Fibroblast of upper back skin (primary cell): ENCODE measurements around the gene SDHAF2.
"Not testable (repeated sequence)": the region's sequence is repeated elsewhere in the genome, so short reads cannot be mapped to it uniquely, and the experiment has no call there.

ENCODE experiments used
- DNase-seq: peaks from one replicate; pipeline ENCODE4 v3.0.0-alpha.2; 2013

SDHAF2 gene

DNA sequence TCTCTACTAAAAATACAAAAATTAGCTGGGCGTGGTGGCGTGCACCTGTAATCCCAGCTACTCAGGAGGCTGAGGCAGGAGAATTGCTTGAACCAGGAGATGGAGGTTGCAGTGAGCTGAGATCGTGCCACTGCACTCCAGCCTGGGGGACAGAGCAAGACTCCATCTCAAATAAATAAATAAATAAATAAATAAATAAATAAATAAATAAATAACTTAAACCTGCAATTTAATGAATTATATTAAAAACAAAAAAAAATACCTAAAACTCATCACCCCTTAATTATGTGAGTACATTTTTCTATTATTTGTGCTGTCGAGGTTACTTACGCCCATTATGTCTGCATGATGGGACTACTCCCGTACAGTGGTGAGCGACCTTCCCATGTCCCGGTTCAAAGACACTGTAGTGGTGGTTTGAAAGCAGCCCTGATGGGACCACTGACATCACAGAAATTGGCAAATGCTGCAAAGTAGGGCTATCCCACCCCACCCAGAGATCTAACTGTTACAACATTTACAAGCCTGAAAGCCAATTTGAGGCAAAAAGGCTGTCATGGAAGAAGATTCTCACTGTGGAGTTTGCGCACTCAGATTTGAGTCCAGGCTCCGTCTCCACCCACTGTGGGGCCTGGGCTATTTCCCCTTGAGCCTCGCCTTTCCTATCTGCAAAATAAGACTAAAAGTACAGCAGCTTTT lies 49.6 kb downstream of the SDHAF2 start:
- not testable (repeated sequence) for DNase-seq

DNA sequence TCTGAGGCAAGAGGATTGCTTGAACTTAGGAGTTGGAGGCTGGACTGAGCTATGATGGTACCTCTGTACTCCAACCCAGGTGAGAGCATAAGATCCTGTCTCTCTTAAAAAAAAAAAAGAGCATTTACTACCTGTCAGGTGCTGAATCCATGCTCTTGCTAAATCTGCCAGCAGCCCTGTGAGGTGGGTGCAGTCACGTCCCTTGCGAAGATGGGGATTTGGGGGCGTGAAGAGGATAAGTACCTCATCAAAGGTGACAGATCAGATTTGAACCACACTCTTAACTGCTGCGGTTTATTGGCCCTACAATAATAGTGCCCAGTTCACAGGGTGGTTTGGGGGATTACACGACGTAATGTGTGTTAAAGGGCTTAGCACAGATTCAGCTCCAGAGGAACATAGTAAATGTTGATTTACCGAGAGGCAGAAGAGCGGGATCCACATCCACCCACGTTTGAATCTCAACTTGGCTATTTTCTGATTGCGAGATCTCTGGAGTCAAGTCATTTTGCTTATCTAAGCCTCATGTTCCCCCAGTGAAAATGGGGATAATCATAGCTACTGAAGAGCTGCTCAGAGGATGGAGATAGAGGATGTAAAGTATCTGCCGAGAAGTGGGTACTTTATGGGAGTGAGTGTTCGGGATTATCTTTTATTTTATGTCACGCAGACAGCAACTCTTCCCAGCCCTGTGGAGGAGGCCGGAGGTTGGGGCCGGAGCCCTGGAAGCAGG lies 50.5 kb downstream of the SDHAF2 start:
- no peak for DNase-seq

DNA sequence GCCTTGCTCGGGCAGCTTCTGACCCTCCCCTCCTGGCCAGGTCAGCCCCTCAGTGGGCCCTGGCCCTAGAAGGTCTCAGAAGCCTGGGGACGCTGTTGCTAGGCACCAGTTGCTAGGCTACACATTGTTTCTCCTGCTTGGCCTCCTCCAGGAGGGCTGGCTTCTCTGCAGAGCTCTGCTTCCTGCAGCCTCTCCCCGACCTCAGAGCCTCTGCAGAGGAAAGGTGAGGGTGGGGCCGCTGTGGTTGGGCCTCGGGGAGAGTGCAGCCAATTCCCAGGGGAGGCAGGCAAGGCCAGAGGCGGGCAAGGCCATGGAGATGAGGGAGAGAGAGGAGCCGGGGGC lies 51.0 kb downstream of the SDHAF2 start:
- no peak for DNase-seq

DNA sequence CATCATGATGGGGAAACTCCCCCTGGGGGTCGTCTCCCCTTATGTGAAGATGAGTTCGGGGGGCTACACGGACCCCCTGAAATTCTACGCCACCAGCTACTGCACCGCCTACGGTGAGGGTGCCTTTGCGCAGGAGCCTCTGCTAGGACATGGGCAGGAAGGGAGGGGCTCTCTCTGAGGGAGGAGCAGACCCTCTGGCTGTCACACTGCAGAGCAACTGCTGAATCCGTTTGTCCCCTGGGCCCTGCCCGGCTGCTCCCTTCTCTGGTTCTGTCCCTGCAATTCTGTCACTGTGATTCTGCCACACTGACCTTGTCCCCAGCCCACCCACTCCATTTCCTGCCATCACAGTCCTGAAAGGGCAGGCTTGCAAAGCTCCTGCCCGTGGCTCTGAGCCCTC lies 51.9 kb downstream of the SDHAF2 start:
- no peak for DNase-seq

DNA sequence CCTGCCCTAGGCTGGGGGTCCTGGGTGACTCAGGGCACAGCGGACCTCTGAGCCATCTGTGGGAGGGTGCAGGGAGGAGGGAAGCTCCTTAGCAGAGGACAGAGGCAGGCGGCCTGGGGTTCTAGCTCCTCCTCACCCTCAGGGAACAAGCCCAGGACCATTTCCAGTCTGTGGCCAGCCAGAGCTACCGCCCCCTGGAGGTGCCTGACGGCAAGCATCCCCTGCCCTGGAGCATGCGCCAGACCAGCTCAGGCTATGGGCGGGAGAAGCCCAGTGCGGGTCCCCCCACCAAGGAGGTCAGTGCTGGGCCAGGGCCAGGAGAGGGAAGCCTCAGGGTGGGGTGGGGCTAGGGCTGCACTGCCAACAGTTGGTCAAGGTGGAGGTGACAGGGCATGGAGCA lies 52.6 kb downstream of the SDHAF2 start:
- no peak for DNase-seq

DNA sequence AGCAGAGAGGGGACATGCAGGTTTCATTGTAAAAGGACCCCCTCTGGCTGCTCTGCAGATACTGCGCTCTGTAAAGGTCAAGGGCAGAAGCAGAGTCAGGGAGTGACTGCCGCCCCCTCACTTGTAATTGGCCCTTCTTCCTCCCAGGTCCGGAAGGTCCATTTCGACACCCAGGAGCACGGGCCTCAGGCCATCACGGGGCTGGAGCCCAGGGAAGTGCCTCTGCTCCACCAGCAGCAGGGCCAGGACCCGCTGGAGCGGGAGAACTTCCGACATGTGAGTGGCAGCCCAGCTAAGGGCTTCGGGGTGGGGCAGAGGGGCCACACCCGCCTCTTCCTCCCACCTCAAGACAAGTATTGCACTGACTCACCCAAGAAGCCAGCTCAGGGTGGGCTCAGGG lies 54.6 kb downstream of the SDHAF2 start:
- no peak for DNase-seq

DNA sequence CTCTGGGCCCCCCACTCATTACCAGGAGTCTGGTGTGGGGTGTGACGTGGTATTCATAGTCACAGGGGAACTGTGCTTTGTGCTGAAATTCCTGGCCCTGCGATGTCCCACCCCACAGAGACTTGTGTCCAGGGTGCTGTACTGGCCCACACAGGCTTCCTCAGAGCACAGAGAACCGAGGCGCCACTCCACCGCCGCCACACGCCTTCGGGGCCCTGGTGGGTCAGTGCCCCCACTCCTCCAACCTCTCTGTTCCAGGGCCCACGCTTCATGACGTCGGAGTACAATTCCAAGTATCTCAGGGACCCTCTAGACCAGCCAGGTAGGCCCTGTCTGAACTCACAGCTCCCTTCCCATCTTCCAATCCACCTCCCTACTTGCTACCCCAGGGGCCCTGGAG lies 55.2 kb downstream of the SDHAF2 start:
- no peak for DNase-seq

DNA sequence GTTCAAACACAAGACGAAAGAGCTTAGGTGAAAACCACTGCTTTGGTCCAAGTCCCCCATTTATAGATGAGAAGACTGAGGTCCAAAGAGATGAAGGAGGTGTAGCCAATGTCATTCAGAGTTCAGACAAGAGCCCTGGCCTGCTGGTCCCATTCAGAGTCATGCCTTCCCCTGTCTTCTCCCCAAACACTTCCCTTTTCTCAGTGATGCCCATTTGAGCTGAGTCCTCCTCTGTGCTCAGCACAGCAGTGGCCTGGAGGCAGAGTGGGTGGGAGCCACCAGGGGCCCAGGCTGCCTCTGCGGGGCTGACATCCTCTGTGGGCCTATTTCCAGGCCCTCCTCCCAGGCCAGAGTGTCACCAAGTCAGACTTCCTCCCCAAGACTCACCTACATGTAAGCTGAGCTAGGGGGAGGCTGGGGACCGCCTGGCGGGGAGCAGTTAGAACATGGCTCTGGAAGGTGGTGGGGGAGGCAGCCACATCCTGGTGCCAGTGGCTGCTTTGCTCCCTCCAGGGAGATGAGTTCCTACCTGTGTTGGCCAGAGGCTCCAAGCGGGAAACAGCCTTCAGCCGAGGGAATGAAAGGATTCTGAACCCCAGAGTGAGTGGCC lies 56.2 kb downstream of the SDHAF2 start:
- no peak for DNase-seq

DNA sequence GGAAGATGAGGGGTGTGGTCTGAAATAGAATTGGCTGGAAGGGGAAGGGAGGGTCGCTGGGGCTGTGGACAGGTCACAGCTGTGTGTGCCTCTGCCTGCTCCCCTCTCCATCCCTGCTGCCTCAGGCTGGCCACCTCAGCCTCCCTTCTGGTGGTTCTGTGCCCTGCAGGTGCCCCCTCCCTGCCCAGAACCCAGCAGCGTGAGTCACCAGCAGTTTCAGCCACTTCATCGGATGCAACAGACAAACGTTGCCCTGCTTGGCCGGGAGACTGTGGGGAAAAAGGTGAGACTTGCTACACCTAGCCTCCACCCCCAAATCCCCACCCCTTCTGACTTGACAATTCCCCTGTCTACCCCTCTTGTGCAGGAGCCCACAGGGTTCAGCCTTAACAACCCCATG lies 56.9 kb downstream of the SDHAF2 start:
- no peak for DNase-seq

DNA sequence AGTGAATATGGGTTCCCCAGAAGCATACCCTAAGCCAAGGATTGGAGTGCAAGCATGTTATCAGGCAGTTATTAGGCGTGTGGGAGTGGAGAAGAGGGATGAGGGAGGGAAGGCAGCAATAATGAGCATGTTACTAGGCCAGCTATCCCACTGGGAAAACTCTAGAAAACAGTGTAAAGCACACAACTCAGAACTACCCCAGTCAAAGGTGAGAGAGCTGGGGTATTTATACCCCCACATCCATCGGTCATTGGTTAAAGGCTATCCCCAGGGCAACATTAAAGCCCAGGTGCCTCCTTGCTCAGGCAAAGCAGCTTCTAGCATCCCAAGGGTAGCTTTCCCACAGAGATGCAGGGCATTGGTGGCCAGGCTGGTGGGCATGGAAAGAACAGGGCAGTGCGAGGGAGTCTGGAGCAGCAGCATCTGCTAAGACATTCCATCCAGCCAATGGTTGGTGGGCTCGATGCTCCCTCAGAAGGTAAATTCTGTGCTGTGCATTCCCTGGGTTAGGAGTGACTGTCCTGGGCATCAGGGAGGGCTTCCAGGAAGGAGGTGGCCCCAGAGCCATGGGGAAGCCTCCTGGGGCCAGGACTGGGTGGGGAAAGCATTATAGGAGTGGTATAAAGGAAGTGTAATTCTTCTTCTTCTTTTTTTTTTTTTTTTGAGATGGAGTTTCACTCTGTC lies 57.6 kb downstream of the SDHAF2 start:
- DNase-seq = no peak

DNA sequence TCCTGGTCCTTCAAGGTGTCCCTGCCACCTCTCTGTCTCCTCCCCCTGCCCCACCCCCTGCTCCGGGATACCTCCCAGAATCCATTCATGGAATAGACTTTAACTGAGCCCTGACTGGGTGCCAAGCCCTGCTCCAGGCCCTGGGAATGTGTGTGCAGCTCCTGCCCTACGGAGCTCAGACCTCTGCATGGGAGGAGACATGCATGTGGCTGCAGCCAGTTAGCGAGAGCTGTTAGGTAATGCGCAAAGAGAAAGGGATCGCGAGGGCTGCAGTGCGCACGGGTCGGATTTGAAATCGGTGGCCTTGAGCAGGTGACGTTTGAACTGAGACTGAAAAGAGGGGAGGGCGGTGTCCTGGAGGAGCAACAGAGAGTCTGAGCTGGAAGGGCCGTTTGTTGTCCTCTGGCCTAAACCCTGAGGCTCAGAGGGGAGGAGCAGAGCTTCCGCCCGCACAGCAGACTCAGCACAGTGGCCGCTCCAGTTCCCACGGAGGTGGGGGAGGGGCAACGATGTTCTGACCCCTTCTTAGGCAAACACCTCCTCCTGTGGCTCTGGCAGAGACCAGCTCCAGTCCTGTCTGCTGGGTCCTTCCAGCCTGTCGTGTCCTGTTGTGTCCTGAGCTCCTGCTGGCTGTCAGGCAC lies 58.8 kb downstream of the SDHAF2 start:
- DNase-seq = peak; percentile 16

DNA sequence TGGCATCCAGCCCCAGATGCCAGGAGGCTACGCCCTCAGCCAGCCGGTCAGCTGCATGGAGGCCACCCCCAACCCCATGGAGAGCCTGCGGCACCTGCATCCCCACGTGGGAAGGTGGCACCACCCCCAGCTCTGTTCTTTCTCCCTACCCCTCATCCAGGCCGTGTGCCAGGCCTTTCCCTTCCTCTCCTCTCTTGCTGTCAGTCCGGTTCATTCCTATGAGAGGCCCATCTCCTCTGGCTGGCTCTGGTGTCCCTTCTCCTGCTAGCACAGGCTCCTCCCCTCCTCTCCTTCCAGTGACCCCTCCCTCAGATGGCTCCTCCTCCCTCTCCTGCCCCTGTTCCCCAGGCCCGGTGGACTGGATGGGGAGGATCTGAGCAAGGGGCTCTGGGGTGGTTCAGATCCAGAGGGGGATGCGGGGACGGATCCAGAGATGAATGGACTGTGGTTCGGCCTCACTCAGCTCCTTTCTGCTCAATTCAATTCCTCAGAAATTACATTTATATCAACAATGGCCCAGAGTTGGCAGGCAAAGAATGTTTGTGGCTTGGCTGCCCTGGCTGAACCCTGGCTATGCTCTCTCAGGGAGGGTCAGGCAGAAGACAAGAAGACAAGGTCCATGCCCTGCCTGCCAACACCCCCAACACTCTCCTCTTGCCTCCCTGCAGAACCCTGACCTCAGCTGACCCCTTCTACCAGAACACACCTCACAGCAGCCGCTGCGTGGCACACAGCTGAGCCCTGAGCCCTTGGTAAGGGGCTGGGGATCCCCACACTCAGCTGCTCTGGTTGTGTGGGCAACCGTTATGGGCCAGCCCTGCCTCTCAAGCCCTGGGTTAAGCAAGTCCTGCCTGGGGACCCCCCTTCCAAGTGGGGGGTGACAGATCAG lies 60.2 kb downstream of the SDHAF2 start:
- DNase-seq = no peak

DNA sequence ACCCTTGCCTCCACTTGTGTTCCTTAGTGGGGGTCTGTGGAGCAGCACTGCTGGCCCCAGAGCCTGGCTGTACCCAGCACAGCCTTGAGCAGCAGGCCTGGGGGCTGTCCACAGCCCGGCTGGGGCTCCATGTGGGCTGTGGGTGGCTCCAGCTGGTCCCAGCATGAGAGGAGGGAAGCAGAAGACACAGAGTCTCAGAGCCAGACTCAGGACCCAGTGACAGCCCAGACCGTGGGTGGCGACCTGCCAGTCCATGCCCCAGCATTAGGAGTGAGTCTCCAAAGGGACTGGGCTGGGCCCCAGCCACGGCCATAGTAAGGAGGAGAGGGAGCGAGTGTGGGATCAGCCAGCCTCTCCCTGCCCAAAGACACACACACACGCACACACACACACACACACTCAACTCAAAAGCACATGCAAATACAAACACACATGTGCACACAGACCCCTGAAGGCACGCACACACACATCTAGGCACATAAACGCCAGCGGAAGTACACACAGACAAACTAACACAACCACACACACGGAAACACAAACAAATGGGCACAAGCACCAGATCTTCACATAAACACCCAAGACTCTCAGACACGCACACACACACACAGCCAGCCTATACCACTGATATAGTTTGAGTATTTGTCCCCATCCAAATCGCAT lies 61.9 kb downstream of the SDHAF2 start:
- no peak for DNase-seq

DNA sequence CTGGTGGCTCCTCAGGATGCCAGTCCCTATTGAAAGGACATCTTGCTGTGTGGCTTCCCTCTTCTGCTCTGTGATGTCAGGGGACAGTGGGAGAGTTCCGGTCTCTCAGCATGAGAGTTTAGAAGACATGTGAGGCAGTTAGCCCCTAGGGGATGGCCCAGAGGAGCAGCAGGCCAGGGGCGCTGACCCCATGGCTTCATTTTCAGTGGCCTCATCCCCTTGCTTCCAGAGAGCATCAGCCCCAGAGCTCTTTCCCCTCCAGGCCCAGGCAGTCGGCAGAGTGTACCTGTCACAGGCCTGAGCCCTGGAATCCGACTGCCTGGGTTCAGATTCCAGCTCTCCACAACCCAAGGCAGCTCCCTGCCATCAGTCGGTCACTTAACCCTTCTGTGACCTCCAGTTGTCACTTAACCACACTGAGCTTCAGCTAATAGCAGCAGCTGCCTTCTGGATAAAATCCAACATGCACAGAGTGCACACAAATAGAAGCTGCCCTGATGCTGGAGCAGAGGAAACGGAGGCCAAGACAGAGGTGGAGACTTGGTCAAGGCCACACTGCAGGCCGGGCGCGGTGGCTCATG lies 64.5 kb downstream of the SDHAF2 start:
- DNase-seq = no peak

DNA sequence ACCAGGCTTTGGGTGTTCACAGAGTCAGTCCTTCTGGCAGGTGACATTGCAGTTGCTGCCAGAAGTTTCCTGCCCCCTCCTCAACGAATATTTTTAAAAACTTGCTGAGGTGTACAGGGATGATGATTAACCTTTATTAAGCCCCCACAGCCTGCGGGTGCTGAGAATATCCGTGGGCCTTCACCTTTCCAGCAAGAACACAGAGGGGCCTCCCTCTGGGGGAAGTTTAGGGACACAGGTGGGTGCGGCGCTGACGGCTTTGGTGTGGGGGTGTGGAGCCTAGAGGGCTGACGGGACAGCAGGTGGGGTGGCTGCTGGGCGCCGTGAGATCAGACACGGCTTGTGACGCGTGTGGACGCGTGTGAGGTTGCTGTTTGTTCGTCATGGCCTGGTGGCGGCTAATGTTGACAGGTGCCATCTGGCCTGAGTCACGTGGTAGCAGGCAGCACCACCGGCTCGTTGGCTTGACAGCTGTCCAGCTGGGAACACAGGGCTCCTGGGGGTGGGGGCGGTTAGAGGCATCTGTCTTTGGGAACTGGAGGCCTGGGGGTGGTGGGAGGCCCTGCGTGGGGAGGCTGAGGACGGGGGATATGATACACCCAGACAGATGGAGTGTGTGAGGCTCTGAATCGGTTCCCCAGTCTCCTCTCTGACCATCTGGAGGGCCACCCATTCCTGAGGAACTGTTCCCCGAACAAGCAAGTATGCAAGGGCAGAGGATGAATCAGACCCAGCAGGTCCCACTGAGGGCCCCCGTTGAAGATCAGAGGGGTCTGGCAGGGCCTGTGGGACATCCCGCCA lies 66.1 kb downstream of the SDHAF2 start:
- no peak for DNase-seq
